IMR-90 (cell line): Measurements from ENCODE around the gene CAVIN2. TPM values are rescaled to one million over a fixed set of nuclear protein-coding genes. Genes with fewer than 3 reads are reported as not detected.

Experiments
- polyA plus RNA-seq, 3 experiments: library from polyadenylated mRNA; depleted of rRNA; stranded (reverse); fragments of >200 nt; gene quantifications; 2 replicates each; pipeline ENCODE4 v1.2.3, GENCODE V29; 2012; ENCODE audit warnings: low replicate concordance in 1 of 3
- total RNA-seq: library from RNA; depleted of rRNA; stranded (reverse); fragments of >200 nt; gene quantifications from 2 replicates; pipeline ENCODE4 v1.2.3, GENCODE V29; 2012; rRNA removed

The CAVIN2 gene
- total and polyA plus RNA-seq, 2 of the 4 experiments (the other 2 are of a cell fraction): 7.7 to 11.5 TPM

Other genes starting within 250 kb of the CAVIN2 start
- 57.7 and 141 TPM in 2 replicates for gene NABP1, start 169.0 kb downstream of the CAVIN2 start, total RNA-seq
- gene NABP1, start 169.0 kb downstream of the CAVIN2 start, polyA plus RNA-seq (2012; rRNA removed): 46.3 and 73.3 TPM in 2 replicates